ENCODE measurements around the gene TMEM114.

TMEM114 gene
- 1.2 to 57.0 (median 6.1) reads per million in 18 experiments for total RNA-seq

DNA sequence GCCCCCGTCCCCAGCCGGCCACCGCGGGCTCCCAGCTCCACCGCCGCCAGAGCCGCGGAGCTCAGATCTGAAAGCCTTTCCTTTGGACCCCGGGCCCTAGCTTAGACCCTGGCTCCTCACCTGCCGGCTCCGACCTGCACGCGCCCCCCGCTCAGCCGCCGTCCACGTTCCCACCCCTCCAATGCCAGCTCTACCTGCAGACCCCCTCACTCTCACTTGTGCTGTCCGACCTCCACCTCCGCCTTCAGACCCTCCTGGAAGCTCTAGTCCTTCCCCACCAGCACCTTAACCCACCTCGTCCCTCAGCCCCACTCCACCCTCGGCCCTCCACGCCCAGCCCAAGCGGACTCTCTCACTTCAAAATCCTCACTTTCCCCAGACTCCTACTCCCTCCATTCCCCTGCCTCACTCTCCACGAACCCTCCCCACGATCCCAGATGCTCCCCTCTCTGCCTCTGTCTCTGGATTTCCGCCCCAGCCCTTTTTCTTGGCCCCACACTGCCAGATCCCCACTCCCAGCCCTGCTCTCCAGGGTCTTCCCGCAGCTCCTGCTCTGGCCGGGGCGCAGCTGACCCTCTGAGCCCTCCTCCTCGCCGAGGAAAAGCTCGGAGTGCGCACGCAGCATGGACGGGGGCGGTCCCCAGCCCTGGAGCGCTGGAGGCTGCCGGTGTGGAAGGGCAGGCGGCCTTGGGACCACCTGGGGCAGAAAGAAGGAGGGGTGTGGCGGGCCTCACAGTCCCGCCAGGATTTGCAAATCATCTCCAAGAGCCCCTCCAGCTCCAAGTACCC is at the start of gene TMEM114:
TMEM114 (minus strand) TSS at position 612 of the 789 bp plus-strand sequence. CDS start 673 bp downstream, outside the sequence.
- no peak for DNase-seq

DNA sequence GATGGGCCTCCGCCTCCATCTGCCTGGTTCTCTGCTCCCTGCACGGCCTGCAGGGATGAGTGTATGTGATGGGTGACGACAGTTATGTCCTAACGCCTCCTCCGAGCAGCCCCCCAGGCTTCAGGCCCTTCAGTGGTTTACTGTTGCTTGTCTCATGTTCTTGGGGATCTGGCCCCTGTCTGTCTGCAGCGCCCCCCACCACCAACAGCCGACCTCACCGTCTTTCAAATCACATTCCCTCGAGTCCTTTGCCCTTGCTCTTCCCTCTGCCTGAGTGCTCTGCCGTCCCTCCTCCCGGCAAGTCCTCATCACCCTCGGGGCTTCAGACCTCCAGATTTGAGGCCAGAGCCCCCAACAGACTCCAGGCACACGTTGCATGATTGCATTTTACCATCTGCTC is 49.4 kb upstream of the TMEM114 start:
- no peak for DNase-seq

DNA sequence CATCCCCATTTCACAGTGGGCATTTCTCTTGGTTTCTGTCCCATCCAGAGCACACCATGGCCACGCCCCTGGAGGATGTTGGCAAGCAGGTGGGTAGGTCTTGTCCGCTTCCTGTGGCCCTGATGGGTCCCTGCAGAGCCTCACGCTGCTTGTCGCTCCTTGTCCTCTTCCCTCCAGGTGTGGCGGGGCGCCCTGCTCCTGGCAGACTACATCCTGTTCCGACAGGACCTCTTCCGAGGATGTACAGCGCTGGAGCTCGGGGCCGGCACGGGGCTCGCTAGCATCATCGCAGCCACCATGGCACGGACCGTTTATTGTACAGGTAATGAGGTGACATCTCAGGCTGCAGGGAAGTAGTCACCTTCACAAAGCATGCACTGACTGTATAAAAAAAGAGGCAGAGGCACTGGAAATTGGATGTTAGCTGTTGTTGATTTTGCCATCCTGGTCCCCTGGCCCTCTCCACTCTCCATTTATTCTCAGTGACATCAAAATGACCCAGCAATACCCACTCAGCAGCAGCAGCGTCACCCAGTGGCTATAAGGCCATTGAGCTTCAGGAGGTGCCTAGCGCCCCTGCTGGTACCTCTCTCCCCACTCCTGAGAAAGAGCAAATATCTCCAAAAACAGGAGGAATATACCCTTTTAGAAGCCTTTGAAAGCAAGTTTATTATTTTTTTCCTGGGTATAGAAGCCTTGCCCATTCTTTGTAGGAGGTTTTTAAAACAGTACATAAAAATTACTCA is 44.9 kb upstream of the TMEM114 start:
- no peak for DNase-seq

DNA sequence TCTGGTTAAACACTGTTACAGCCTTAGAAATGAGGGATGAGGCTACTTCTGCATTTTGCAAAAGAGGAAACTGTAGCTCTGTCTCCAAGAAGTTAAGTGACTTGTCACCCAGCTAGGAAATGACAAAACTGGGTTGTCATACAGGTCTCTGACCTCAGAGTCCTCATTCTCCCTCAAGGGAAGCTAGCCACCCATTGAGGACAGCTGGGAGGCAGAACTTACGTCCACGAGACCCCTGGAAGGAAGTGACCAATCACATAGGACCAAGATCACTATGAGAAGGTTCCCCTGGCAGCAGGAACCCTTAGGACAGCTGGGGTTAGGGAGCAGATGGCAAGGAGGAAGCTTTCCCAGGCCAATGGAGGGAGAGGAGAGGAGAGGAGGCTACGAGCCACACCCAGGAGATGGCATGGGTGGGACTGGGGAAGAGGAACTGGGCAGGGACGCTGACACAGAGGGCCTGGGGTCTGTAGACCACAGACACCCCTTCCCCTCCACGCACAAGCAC is 42.4 kb upstream of the TMEM114 start:
- DNase-seq: peak; percentile 98 to 99

DNA sequence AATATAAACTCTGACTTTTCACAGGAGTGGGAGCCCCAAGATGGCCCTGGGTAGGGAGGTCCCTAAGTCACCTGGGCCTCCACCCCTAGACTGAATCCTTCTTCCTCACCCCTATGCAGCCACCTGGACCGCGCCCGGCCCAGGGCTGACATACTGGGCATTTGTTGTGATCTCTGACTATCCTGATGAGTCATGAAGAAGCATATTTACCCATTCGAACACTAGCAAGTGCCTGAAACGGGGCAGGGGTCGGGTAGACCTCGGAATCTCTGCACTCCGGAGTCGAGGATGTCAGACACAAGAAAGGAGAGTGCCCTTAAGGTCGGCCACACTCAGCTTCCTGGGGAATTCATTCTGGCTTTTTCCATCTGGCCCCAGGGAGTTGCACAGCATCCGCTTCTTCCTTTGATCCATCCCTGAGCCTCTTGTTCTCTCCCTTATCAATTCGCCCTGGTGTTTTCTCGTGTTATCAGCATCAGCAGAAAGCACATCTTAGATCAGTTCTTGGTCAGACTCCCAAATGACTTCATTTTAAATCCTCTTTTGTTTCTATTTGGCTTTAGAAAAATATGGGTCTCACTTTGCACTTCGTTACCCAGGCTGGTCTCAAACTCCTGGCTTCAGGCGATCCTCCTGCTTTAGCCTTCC is 41.6 kb upstream of the TMEM114 start:
- no peak for DNase-seq

DNA sequence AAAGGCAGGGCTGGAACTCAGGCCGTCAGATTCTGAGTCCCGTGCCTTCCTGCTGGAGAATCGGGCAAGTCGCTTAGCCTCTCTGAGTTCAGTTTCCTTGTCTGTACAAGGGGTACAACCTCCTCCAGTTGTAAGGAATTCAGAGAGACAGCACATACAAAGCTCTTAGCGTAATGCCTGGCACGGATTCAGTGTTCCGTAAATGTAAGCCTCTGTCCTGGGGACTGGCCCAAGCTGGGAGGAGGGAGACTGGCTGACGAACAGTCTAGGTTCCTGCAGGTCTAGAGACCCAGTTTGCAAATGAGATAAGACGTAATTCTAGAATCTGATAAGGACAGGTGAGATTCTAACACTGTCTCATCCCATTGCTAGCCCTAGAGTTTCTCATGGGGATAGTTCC is 41.1 kb upstream of the TMEM114 start:
- DNase-seq: no peak

- DNase-seq: no peak
Observed at GRCh38 chr16:8630255-8630953, 40.1 kb upstream of the TMEM114 start.

DNA sequence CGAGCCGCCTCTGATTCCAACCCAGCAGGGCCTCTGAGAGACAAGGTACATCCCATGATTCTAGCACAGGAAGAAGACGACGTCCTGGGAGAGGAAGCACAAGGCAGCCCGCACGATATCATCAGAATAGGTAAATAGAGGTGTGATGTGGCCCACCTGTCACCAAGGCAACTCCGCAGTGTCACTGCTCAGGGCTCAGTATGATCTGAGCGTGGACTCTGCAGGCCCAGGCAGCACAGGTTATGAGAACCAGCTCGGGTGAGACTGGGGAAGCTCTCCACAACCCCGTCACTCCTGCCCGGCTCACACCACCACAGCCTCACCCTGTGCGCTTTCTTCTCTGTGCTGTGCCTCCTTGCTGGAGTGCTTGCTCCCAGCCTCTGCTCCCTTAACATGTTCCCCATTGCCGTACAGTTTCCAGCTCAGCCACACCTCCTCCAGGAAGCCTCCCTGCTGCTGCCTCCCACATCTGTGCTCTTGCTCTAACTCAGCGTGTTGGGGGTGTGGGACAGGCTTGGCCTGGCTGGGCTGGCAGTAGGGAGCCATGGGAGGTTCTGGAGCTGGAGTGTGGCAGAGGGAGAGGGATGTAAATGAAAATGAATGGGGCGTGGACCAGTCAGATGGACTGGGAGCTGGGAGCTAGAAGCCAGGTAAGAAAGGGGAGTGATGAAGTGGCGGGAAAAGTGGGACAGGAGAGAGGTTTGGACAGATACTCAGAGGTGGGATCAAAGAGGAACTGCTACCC is 38.8 kb upstream of the TMEM114 start:
- DNase-seq: no peak

DNA sequence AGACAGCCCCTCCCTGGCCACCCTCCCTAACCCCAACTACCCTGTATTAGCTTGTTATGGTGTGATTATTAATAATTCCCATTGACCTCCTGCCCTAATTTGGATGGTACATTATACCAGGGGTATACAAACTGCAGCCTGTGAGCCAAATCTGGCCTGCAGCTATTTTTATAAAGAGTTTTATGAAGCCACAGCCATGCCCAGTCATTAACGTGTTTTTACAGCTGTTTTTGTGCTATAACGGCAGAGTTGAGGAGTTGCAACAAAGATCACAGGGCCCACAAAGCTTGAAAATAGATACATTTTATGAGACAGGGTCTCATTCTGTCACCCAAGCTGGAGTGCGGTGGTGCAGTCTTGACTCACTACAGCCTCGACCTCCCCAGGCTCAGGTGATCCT is 37.1 kb upstream of the TMEM114 start:
- no peak for DNase-seq

GRCh38 chr16:8626946-8627345 is 36.6 kb upstream of the TMEM114 start:
- DNase-seq: no peak

DNA sequence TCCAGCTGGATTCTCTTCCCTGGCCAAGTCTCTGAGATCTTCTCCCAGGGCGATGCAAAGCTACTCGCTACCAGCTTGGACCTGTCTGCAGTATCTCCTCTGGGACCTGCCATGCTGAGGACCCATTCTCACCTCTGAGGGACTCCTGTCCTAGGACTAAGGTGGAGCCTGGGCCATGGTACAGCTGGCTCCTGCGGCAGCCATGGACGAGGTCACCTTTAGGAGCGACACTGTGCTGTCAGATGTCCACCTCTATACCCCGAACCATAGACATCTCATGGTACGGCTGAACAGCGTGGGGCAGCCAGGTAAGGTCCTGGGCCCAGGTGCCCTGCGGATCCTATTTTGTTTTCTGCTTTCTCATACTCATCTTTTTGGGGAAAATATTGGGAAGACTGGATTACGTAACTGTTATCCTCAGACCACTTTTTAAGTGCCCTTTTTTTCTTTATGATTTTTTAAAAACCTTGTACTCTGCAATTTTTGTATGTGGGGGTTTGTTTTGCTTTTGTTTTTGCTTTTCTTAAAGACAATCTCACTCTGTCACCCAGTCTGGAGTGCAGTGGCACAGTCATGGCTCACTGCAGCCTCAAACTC is 35.3 kb upstream of the TMEM114 start:
- no peak for DNase-seq

- peak in 1 of 2 donors; percentile 53 for DNase-seq
Observed at GRCh38 chr16:8623634-8624033, 33.3 kb upstream of the TMEM114 start.

DNA sequence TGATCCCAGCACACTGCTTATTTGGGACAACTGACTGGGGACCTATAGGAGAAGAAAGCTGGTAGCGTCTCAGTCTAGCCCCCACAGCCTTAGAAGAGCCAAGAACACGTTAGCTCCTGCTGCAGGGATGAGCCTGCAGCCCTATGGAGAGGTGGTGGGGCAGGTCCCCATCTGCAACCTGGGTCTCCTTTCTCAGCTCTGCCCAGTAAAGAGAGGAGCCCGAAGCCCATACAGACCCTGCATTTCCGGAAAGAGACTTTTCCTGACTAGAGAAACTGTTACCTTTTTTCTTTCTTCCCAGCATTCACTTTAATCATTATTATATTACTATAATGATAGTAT is 32.0 kb upstream of the TMEM114 start:
- no peak for DNase-seq

DNA sequence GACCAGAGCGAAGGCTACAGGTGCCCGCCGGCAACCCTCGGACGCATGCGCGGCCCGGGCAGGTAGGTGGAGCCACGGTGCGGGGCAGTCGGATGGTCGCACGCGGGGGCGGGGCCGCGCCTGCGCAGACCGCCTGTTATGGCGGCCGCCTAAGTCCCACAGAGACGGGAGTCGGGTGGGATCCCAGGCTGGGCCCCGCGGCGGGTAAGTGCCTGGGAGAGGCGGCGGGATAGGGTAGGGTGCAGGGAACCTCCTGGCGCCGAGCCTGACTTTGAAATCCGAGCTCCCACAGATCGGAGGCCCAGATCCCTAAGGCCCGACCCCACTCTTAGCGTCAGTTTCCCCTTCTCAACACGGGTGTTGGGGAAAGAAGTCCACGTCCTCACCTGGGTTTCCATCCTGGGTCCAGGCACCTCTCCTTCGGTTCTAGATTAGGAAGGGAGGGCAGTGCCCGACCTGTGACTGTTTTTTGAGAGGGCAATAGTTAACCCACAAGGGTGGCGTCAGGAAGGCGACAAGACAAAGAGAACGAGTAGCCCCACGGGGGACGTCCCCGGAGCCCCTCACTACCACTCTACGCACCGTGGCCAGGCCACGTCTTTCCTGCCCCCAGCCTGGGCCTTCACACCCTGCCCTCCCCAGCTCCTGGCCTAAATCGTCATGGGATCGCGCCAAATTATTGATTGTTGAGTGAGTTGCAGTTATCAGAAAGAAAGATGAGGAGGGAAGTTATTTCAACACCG is 31.4 kb upstream of the TMEM114 start, which contains the start of gene METTL22:
METTL22 (plus strand) TSS at position 127 of the 743 bp plus-strand sequence. CDS start 3,968 bp downstream, outside the sequence.
- peak; percentile 83 to 94 for DNase-seq

GRCh38 chr16:8621222-8621571 is 30.9 kb upstream of the TMEM114 start:
- peak in 1 of 2 donors; percentile 25 for DNase-seq

DNA sequence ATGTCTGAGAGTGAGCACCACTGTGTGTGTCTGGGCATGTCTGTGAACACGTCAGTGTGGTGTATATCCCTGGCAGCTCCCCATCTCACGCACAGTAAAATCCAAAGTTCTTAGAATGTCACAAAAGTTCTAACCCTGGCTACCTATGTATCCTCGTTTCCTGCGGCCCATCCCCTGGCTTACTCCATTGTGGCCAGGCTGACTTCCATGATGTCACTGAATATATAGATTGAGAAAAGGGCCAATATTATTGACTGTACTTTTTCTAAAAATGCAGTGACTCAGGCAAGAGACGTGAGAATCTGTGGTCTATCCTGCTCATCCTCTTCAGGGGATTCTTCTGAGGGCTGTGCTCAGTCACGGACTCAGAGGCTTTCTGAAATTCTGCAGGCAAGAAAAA is 30.2 kb upstream of the TMEM114 start:
- DNase-seq: no peak

- DNase-seq: no peak
Observed at GRCh38 chr16:8619671-8620370, 29.5 kb upstream of the TMEM114 start.

DNA sequence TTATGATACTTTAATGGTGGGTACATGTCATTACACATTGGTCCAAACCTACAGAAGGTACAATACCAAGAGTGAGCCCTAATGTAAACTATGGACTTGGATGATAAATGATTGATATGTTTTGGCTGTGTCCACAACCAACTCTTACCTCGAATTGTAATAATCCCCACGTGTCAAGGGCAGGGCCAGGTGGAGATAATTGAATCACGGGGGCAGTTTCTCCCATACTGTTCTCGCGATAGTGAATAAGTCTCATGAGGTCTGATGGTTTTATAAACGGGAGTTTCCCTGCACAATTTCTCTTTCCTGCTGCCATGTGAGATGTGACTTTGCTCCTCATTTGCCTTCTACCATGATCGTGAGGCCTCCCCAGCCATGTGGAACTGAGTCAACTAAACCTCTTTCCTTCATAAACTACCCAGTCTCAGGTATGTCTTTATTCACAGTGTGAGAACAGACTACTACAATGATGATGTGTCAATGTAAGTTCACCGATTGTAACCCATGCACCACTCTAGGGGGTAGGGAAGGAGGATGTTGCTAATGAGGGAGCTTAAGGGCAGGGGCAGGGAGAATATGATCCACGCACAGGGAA is 24.2 kb upstream of the TMEM114 start:
- DNase-seq: no peak

GRCh38 chr16:8611886-8612600 is 21.7 kb upstream of the TMEM114 start:
- DNase-seq: no peak

Measured in inflammatory macrophage (primary cell).